HG02642 (cell line): ENCODE data around the gene TMEM220.

Experiments used
- ATAC-seq: cut with Tn5 transposase; IDR thresholded peaks from one replicate; pipeline ENCODE4 v1.9.1; 2021; ENCODE audit warnings: mild to moderate bottlenecking; ENCODE audit not compliant: unreplicated experiment, poor library complexity

The TMEM220 gene

GRCh38 chr17:10673312-10673711, 56.5 kb downstream of the TMEM220 start:
- no peak for ATAC-seq

- no peak for ATAC-seq
Observed at GRCh38 chr17:10668775-10669174, 61.0 kb downstream of the TMEM220 start.

GRCh38 chr17:10666906-10667305, 62.9 kb downstream of the TMEM220 start:
- ATAC-seq: no peak

GRCh38 chr17:10664571-10664970, 65.3 kb downstream of the TMEM220 start:
- no peak for ATAC-seq
